NCI-H1436 treated with DMSO at 0.1 percent for 48 hours (cell line): ENCODE data around the gene SPPL2B.
"Not testable (repeated sequence)": the region's sequence is repeated elsewhere in the genome, so short reads cannot be mapped to it uniquely, and the experiment has no call there.

ENCODE experiments used
- DNase-seq: peaks from one replicate; lab custom pipeline; 2025; lab: John Stamatoyannopoulos, UW

Gene SPPL2B

DNA sequence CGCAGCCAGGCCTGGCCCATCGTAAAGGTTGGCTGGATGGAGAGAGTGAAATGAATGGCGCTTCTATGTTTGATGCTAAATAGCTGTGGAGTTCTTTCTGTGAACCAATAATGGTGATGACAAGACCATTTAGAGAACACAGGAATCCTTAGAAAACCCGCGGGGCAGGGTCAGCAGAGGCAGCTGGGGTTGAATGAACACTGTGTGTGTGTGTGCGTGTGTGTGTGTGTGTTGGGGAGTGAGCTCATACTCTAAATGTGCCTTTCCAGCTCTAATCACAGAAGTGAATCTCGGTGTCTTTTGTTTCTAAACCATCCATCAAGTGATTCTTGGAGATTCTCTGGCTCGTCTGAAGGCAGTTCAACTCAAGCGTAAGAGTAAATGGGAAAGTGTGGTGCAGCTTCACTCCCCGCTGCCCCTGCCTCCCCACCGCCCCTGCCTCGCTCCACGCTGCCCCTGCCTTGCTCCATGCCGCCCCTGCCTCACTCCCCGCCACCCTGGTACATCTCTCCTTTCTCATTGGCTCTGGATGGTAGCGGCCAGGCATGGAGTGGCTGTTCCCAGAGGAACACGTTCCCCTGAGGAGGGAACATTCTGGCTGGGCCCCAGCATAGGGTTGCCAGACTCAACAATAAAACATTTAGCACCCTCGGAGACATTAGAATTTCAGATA, 52.8 kb downstream of the SPPL2B start:
- no peak for DNase-seq

DNA sequence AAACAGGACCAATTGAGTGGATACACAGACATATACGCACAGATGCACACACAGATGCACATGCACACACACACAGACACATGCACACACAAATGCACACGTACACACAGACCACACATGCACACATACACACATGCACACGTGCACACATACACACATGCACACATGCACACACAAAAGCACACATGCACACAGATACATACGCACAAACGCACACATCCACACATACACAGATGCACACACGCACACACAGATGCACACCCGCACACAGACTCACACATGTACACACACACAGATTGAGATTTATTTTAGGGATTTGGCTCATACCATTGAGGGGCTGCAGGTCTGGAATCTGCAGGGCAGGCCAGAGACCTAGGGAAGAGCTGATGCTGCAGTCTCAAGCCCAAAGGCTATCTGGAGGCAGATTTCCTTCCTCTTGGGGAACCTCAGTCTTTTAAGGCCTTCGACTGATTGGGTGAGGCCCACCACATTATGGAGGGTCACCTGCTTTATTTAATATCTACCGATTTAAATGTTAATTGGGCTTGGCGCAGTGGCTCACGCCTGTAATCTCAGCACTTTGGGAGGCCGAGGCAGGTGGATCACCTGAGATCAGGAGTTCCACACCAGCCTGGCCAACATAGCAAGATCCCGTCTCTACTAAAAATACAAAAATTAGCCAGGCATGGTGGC, 54.2 kb downstream of the SPPL2B start:
- no peak for DNase-seq

- no peak for DNase-seq
Measured at GRCh38 chr19:2385053-2385721, 56.7 kb downstream of the SPPL2B start.

GRCh38 chr19:2387367-2388288, 59.1 kb downstream of the SPPL2B start:
- no peak for DNase-seq

DNA sequence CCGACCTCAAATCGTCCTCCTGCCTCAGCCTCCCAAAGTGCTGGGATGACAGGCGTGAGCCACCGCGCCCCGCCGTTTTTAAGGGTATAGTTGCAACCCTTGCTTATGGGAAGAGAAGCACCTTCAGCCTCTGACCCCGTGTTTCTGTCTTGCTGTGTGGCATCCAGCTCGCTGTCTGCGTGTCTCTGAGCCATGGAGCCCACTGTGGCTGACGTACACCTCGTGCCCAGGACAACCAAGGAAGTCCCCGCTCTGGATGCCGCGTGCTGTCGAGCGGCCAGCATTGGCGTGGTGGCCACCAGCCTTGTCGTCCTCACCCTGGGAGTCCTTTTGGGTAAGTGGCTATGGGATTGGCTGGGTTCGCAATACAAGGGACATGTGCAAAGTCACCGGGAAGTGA, 61.1 kb downstream of the SPPL2B start:
- no peak for DNase-seq

- no peak for DNase-seq
Measured at GRCh38 chr19:2391118-2391725, 62.7 kb downstream of the SPPL2B start.

DNA sequence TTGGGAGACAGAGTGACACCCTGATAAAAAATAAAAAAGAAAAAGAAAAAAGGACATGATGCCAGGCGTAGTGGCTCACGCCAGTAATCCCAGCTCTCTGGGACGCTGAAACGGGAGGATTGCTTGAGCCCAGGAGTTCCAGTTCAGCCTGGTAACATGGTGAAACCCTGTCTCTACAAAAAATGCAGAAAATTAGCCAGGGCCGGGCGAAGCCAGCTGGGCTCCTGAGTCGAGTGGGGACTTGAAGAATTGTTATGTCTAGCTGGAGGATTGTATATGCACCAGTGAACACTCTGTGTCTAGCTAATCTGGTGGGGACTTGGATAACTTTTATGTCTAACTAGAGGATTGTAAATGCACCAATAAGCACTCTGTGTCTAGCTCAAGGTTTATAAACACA, 63.9 kb downstream of the SPPL2B start:
- no peak for DNase-seq

DNA sequence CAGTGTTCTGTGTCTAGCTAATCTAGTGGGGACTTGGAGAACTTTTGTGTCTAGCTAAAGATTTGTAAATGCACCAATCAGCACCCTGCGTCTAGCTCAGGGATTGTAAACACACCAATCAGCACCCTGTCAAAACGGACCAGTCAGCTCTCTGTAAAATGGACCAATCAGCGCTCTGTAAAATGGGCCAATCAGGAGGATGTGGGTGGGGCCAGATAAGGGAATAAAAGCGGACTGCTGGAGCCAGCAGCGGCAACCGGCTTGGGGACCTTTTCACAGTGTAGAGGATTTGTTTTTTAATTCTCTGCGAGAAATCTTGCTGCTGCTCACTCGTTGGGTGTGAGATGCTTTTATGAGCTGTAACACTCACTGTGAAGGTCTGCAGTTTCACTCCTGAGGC, 64.4 kb downstream of the SPPL2B start:
- not testable (repeated sequence) for DNase-seq

DNA sequence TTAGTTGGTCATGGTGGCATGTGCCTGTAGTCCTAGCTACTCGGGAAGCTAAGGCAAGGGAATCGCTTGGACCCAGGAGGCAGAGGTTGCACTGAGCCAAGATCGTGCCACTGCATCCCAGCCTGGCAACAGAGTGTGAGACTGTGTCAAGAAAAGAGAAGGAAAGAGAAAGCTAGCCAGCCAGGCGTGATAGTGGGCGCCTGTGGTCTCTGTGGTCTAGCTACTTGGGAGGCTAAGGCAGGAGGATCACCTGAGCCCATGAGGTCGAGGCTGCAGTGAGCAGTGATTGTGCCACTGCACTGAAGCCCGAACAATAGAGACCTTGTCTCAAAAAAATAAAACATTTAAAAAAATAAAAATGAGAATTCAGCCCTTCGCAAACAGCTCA, 65.6 kb downstream of the SPPL2B start:
- no peak for DNase-seq

DNA sequence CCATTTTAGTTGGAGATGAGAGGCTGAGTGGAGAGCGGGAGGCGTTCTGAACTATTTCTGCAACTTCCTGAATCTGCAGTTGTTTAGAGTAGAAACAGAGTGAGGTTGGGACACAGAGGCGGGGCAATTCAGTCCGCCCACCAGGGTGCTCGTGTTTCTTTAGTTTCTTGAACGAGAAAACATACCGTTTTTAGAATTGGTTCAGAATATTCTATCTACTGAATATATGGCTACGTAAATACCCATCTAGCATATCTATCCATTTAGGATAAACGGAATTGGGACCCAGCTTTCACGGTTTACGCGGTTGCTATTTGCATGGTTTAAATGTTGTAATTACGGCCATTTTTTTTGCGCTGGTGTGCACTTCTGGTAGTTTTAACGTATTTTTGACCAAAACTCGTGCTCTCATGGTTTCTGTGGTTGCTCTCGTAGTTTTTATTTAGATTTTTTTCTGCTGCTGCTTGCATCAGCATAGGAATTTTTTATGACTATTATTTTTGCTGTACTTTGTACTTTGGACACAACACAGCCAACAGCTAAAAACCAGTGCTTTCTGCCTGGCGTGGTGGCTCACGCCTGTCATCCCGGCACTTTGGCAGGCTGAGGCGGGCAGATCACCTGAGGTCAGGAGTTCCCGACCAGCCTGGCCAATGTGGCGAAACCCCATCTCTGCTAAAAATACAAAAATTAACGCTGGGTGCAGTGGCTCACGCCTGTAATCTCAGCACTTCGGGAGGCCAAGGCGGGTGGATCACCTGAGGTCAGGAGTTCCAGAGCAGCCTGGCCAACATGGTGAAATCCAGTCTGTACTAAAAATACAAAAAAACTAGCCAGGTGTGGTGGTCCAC, 66.2 kb downstream of the SPPL2B start:
- no peak for DNase-seq

- DNase-seq = not testable (repeated sequence)
Measured at GRCh38 chr19:2395293-2395829, 66.9 kb downstream of the SPPL2B start.

DNA sequence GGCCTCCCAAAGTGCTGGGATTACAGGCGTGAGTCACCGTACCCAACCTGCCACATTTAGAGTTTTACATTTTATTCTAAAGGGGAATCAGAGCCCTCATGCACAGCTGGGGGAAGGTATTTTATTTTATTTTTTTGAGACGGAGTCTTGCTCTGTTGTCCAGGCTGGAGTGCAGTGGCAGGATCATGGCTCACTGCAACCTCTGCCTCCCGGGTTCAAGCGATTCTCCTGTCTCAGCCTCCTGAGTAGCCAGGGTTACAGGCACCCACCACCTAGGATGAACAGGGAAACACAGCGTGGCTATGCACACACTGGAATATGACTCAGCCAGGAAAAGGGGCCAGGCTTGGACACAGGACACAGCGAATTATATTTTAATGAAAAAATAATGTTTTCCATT, 68.7 kb downstream of the SPPL2B start:
- not testable (repeated sequence) for DNase-seq

- no peak for DNase-seq
Measured at GRCh38 chr19:2398735-2399305, 70.3 kb downstream of the SPPL2B start.

DNA sequence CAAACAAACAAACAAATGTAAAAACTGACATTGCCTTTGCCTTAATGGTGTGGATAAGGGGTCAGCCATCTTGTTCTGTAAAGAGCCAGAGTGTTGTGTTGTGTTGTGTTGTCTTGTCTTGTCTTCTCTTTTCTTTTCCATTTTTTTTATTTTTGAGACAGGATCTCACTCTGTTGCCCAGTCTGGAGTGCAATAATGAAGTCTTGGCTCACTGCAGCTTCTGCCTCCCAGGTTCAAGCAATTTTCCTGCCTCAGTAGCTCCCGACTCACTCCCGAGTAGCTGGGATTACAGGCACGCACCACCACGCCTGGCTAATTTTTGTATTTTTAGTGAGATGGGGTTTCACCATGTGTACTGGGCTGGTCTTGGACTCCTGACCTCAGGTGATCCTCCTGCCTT, 71.1 kb downstream of the SPPL2B start:
- DNase-seq = no peak
